Smooth muscle cell (in vitro differentiated cells): ENCODE measurements around the gene IGSF3. TPM values are rescaled to one million over a fixed set of nuclear protein-coding genes. Genes with fewer than 3 reads are reported as not detected.
A peak's percentile ranks its signal among the peaks of the same experiment; 100 is the strongest.
"Not testable (repeated sequence)": the region's sequence is repeated elsewhere in the genome, so short reads cannot be mapped to it uniquely, and the experiment has no call there.

Experiments
- DNase-seq: peaks from one replicate; lab custom pipeline; 2025; ENCODE audit not compliant: unreplicated experiment; lab: John Stamatoyannopoulos, UW
- H2AFZ ChIP-seq: fragments of 200-600 bp; sonication (generic); 2 replicates; pipeline ENCODE4 v1.6.0; 2016; ENCODE audit warnings: antibody characterized with exemption, low read depth, mild to moderate bottlenecking
- H3F3A ChIP-seq: fragments of 200-600 bp; sonication (generic); 2 replicates; pipeline ENCODE4 v1.6.0; 2017; ENCODE audit warnings: antibody characterized with exemption, low read depth
- H3K27ac ChIP-seq: fragments of 200-600 bp; sonication (generic); 2 replicates; pipeline ENCODE4 v1.5.1; 2016; ENCODE audit warnings: low read depth, mild to moderate bottlenecking
- H3K27me3 ChIP-seq: fragments of 200-600 bp; sonication (generic); 2 replicates; pipeline ENCODE4 v1.6.1; 2016; ENCODE audit warnings: low read depth, mild to moderate bottlenecking
- H3K36me3 ChIP-seq: fragments of 200-600 bp; sonication (generic); 2 replicates; pipeline ENCODE4 v1.5.1; 2016; ENCODE audit warnings: low read depth
- H3K4me1 ChIP-seq: fragments of 200-600 bp; sonication (generic); 2 replicates; pipeline ENCODE4 v1.5.1; 2016; ENCODE audit warnings: low read depth
- H3K4me2 ChIP-seq: fragments of 200-600 bp; sonication (generic); 2 replicates; pipeline ENCODE4 v1.6.0; 2016; ENCODE audit warnings: mild to moderate bottlenecking
- H3K4me3 ChIP-seq: fragments of 200-600 bp; sonication (generic); 2 replicates; pipeline ENCODE4 v1.5.1; 2016; ENCODE audit warnings: mild to moderate bottlenecking
- H3K79me2 ChIP-seq: fragments of 200-600 bp; sonication (generic); 2 replicates; pipeline ENCODE4 v1.6.0; 2016; ENCODE audit warnings: low read depth, mild to moderate bottlenecking
- H3K9ac ChIP-seq: fragments of 200-600 bp; sonication (generic); 2 replicates; pipeline ENCODE4 v1.6.0; 2016; ENCODE audit warnings: low read depth
- H3K9me3 ChIP-seq: fragments of 200-600 bp; sonication (generic); replicated peaks from 2 replicates; pipeline ENCODE4 v1.5.1; 2016; ENCODE audit warnings: low read depth
- H4K20me1 ChIP-seq: fragments of 200-600 bp; sonication (generic); 2 replicates; pipeline ENCODE4 v1.6.0; 2016; ENCODE audit warnings: low read depth
- WGBS: methylation state at CpG from one replicate; pipeline ENCODE4 v1.1.7; 2016; ENCODE audit warnings: low lambda C conversion rate; 5-methylcytosine and 5-hydroxymethylcytosine counted together
- polyA plus RNA-seq: library from polyadenylated mRNA; unstranded; fragments of >200 nt; fragmentation: Nextera tagmentation; extraction: Ambion mirVana; gene quantifications from 2 replicates; pipeline ENCODE4 v1.2.1, GENCODE V29; 2016
- total RNA-seq: library from RNA; depleted of rRNA; stranded (reverse); fragments of >200 nt; gene quantifications from 2 replicates; pipeline ENCODE4 v1.2.3, GENCODE V29; 2014
- TF ChIP-seq, protein P1 (sequence below): fragments of 200-600 bp; sonication (generic); IDR thresholded peaks from 2 replicates; pipeline ENCODE4 v1.5.1; 2017; ENCODE audit warnings: borderline replicate concordance, mild to moderate bottlenecking, antibody characterized with exemption; ENCODE audit not compliant: insufficient read depth, poor library complexity, severe bottlenecking

IGSF3 gene
- total and polyA plus RNA-seq, 2 experiments from 2014 or later = 11.9 to 28.4 TPM

DNA sequence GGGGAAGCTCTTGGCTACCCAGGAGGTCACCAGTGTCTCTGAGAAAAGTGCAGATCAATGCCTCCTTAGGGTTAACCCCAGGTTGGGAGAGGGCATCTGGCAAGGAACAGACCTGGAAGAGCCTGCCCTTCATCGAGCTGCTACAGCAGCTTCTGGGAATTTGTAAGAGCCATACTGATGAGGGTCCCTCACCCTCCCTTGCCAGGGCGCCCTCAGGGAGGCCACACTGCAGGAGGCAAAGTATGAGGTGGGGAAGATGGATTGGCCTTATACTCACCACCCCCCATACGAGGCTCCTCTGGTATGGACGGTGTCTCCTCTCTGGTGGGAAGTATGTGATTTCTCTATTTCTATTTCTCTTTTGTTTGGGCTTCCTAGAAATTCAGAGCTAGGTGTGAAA is 13.2 kb downstream of the IGSF3 start:
- H4K20me1 ChIP-seq = no peaks in the 10 kb centered on the region
- TF ChIP-seq, protein P1, sequence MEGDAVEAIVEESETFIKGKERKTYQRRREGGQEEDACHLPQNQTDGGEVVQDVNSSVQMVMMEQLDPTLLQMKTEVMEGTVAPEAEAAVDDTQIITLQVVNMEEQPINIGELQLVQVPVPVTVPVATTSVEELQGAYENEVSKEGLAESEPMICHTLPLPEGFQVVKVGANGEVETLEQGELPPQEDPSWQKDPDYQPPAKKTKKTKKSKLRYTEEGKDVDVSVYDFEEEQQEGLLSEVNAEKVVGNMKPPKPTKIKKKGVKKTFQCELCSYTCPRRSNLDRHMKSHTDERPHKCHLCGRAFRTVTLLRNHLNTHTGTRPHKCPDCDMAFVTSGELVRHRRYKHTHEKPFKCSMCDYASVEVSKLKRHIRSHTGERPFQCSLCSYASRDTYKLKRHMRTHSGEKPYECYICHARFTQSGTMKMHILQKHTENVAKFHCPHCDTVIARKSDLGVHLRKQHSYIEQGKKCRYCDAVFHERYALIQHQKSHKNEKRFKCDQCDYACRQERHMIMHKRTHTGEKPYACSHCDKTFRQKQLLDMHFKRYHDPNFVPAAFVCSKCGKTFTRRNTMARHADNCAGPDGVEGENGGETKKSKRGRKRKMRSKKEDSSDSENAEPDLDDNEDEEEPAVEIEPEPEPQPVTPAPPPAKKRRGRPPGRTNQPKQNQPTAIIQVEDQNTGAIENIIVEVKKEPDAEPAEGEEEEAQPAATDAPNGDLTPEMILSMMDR = no peak
- H3K4me1 ChIP-seq = no peaks in the 10 kb centered on the region
- no peak overlapping the region for H3K27ac ChIP-seq
- 98% methylated on average over 4 of the region's 4 CpGs for WGBS
- no peaks in the 10 kb centered on the region for H3K9me3 ChIP-seq
- H2AFZ ChIP-seq = no peak overlapping the region
- no peak overlapping the region for H3K4me2 ChIP-seq
- H3K9ac ChIP-seq = no peak overlapping the region
- H3K27me3 ChIP-seq = no peaks in the 10 kb centered on the region
- H3K36me3 ChIP-seq = no peaks in the 10 kb centered on the region
- H3K79me2 ChIP-seq = peaks cover 9% of the 10 kb centered on the region
- no peaks in the 10 kb centered on the region for H3F3A ChIP-seq
- DNase-seq = no peak
- H3K4me3 ChIP-seq = no peak overlapping the region

DNA sequence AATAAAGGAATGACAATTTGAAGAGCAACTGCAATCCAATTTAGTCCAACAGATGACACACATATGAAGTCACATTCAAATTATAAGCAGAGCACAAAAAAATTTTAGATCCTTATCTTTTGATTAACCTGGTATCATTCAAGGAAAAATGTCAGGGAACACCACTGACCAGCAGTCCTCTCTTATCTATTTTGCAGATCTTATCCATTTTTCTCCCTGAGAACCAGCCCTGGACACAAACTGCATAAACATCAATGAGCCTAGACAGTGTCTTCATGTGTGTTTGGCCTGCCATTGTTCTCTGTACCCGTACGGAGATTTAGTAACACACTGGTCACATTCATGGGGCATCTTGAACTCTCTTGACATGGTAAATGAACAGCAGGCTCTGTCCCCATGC is 14.9 kb downstream of the IGSF3 start:
- not testable (repeated sequence) for H4K20me1 ChIP-seq, H3K9ac ChIP-seq, DNase-seq, H3K36me3 ChIP-seq, H3F3A ChIP-seq, H3K27me3 ChIP-seq, H2AFZ ChIP-seq, H3K4me3 ChIP-seq, H3K4me1 ChIP-seq, H3K9me3 ChIP-seq, H3K27ac ChIP-seq, H3K79me2 ChIP-seq
- WGBS = 81% methylated on average over 2 of the region's 2 CpGs
- peak overlapping the region; percentile 37 for H3K4me2 ChIP-seq

DNA sequence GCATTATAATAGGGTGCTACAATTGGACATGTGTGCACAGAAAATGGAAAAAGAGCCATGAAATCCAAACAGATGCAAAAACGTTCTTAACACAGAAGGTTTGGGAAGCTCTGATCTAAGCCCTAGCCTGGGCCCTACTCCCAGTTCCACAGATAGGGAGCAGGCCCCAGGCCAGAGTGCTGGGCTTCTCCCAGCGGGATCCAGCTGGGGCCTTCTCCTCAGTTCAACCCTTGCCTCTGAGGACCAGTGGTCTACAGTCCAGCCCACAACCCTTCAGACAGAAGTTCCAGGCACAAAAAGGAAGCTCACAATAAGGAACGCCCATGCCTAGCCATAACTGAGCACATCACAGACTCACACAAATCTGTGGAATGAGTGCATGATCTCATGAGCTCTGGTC is 16.8 kb downstream of the IGSF3 start:
- 81% methylated on average over 3 of the region's 3 CpGs for WGBS
- not testable (repeated sequence) for H3F3A ChIP-seq

DNA sequence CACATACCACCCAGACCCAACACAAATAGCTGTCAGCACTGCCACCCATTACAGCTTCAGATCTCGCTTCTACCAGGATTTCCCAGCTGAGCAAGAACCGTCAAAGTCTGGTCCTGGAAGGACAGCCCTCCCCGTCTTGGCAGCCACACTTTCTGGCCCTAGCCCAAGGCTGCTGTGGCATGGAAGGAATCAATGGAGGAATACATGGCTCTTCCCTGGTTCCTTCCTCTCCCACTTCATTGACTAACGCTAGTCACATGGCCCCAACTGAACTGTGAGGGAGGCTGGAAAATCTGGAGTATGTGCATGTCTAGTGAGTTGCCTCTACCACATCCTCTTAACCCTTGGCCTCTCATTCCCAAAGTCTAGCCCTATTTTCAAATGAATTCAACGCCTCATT is 18.5 kb downstream of the IGSF3 start:
- H3K27ac ChIP-seq, H3K4me2 ChIP-seq, H3K4me1 ChIP-seq, H3K79me2 ChIP-seq, H3K4me3 ChIP-seq, H4K20me1 ChIP-seq, H3K9ac ChIP-seq, H3K27me3 ChIP-seq, DNase-seq, H3K36me3 ChIP-seq, H3F3A ChIP-seq, H2AFZ ChIP-seq, H3K9me3 ChIP-seq: not testable (repeated sequence)
- 79% methylated on average over 5 of the region's 5 CpGs for WGBS

More for the DNA sequence above, 16.8 kb downstream of the IGSF3 start:
- DNase-seq, H3K9me3 ChIP-seq, H3K9ac ChIP-seq, H3K4me2 ChIP-seq, H3K4me3 ChIP-seq, H4K20me1 ChIP-seq, H3K79me2 ChIP-seq, H3K4me1 ChIP-seq, H3K36me3 ChIP-seq, H2AFZ ChIP-seq, H3K27me3 ChIP-seq: not testable (repeated sequence)
- H3K27ac ChIP-seq = peak overlapping the region; percentile 19

DNA sequence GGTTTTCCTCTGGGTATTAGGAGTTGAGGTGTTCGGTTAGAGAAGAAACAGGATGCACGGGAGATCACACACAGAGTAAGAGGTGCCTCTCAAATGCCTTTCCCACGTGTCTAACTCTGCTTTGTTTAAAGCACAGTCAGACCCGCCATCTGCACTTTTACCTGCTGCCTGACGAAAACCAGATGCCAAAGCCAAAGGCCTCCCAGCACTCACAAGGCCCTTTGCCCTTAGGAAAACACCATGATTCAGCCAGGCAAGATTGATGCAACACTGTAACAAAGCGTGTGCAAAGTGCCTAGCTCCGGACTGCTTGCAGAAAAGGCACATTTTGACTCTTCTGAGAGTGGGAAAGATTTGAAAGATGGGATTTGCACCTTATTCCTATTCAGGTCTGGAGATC is 19.2 kb downstream of the IGSF3 start:
- peaks cover 12% of the 10 kb centered on the region for H3K4me1 ChIP-seq
- not testable (repeated sequence) for H3F3A ChIP-seq, H3K4me2 ChIP-seq, DNase-seq, H3K4me3 ChIP-seq, H2AFZ ChIP-seq, H4K20me1 ChIP-seq, H3K9ac ChIP-seq, H3K27ac ChIP-seq, H3K79me2 ChIP-seq, H3K27me3 ChIP-seq, H3K9me3 ChIP-seq, H3K36me3 ChIP-seq
- WGBS = 48% methylated on average over 7 of the region's 7 CpGs

DNA sequence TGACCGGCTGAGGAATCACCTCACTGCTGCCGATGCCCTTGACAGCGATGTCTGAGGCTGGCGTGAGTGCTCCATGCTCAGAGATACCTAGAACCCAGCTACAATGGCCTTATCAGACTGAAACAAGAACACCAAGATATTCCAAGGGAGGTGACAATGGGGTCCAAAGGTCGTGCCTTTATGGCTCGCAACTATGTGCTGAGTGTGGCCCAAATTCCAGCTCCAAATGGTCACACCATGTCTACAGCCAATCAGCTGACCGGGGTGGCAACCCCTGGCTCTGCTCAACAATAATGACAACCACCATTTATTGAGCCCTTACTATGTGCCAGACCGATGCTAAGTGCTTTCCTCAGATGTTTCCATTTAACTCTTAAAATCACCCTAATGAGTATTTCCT is 20.3 kb downstream of the IGSF3 start:
- not testable (repeated sequence) for DNase-seq, H3K4me2 ChIP-seq, H3K79me2 ChIP-seq, H3K9ac ChIP-seq, H3K27me3 ChIP-seq, H3F3A ChIP-seq, H4K20me1 ChIP-seq, H3K36me3 ChIP-seq, H2AFZ ChIP-seq, H3K9me3 ChIP-seq, H3K4me3 ChIP-seq
- 85% methylated on average over 8 of the region's 8 CpGs for WGBS
- peaks cover 17% of the 10 kb centered on the region for H3K4me1 ChIP-seq
- peak overlapping the region; percentile 47 for H3K27ac ChIP-seq

DNA sequence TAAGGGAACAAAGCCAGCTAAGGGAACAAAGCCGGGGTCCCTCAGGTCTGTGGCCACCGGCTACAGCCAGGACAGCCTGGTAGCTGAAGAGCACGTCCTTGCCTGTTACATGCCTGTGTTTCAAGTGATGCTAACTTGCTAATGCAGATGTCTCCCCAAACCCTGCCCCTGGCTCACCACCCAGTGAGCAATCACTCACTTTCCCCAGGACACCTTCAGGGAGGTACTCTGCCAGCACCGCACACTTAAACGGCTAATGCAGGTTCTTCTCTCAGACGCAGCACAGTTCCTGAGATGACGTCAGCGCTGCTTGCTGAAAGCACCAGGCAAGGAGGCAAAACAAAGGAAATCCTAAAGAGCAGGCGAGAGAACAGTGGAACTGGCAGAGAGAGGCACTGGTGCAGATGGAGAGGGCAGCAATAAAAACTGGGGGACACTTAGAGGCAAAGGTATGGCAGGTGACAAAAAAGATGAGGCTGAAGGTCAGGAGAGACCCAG is 20.8 kb downstream of the IGSF3 start:
- not testable (repeated sequence) for H3K36me3 ChIP-seq, H4K20me1 ChIP-seq, H3K4me3 ChIP-seq, H3K9ac ChIP-seq, DNase-seq, H2AFZ ChIP-seq, H3K9me3 ChIP-seq, H3K79me2 ChIP-seq, H3F3A ChIP-seq, H3K27me3 ChIP-seq
- 51% methylated on average over 9 of the region's 9 CpGs for WGBS
- H3K4me1 ChIP-seq = peaks cover 17% of the 10 kb centered on the region
- H3K4me2 ChIP-seq = peak overlapping the region; percentile 6
- H3K27ac ChIP-seq = peak overlapping the region; percentile 47
